Stimulated activated CD8-positive, alpha-beta memory T cell treated with anti-CD3 and anti-CD28 coated beads, Interleukin-4, amount 100 ng/mL, for 24 hours (primary cell): Measurements from ENCODE around the gene COX19.
A peak's percentile ranks its signal among the peaks of the same experiment; 100 is the strongest.
"Not testable (repeated sequence)": the region's sequence is repeated elsewhere in the genome, so short reads cannot be mapped to it uniquely, and the experiment has no call there.

Experiments
- DNase-seq: peaks from one replicate; pipeline ENCODE4 v3.0.0-alpha.2; 2020; ENCODE audit warnings: low read depth

The COX19 gene

DNA sequence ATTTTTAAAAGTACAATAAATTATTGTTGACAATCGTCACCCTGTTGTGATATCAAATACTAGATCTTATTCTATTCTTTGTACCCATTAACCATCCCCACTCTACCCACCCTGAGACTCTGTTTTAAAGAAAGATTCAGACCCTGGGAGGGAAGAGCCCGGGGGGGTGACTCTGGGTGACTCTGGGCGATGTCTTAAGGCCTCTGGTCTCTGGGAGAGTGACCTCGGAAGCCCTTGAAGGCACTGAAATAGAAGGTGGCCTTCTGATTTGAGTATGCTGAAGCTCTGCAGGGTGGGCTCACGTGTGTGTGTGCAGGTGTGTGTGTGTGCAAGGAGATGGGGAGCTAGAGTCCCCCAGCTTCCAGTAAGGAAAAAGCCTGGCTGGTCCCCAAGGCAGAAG lies 30.6 kb downstream of the COX19 start:
- no peak for DNase-seq

DNA sequence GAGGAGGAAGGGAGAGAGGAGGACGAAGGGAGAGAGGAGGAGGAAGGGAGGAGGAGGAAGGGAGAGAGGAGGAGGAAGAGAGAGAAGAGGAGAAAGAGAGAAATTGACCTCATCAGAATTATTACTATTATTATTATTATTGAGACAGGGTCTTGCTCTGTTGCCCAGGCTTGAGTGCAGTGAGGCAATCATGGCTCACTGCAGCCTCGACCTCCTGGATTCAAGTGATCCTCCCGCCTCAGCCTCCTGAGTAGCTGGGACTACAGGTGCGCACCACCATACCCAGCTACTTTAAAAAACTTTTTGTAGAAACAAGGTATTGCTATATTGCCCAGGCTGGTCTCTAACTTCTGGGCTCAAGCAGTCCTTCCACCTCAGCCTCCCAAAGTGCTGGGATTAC lies 31.6 kb downstream of the COX19 start:
- not testable (repeated sequence) for DNase-seq

GRCh38 chr7:940599-941408 lies 34.5 kb downstream of the COX19 start:
- DNase-seq, result no peak

DNA sequence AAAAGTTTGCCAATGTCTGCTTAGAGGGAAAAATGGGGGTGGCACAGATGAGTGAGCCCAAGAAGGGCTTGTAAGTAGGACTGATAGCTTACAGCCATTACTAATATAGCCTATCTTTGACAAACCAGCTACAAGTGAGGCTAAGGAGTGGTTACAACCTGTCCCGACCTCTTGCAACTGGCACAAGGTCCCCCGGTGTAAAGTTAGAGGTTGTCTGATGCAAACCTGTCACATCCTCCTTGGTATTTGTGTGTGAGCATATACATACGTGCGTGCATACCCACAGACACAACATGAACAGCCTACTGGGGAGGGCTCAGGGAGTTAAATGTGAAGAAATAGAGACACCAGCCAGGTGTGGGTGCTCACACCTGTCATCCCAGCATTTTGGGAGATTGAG lies 35.5 kb downstream of the COX19 start:
- no peak for DNase-seq

DNA sequence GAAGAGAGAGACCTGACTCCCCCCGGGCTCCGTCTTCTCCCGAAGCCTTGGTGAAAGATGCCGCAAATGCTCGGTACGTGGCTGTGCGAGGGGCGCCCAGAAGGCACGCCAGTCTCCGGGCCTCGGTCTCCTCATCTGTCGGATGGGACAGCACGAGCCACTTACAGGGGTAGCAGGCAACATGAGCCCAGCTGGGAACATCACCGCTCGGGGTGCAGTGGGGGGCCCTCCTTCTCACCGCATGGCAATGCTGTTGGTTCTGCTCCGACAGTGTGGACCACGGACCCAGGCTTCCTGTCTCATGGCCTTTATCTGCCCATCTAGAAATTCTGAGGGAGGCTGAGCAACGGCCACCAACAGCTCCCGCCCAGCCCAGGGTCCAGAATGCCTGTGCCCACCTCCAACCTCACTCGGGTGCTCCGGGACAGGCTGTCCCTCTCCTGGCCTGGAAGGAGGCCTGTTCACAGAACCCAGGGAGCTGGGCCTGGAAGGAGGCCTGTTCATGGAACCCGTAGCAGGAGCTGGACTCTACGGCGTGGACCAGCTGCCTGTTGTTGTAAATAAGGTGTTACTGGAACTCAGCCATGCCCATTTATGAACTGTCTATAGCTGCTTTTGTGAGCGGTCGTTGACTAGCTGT lies 36.7 kb downstream of the COX19 start:
- no peak for DNase-seq

GRCh38 chr7:937856-938484 lies 37.4 kb downstream of the COX19 start:
- DNase-seq, result no peak

DNA sequence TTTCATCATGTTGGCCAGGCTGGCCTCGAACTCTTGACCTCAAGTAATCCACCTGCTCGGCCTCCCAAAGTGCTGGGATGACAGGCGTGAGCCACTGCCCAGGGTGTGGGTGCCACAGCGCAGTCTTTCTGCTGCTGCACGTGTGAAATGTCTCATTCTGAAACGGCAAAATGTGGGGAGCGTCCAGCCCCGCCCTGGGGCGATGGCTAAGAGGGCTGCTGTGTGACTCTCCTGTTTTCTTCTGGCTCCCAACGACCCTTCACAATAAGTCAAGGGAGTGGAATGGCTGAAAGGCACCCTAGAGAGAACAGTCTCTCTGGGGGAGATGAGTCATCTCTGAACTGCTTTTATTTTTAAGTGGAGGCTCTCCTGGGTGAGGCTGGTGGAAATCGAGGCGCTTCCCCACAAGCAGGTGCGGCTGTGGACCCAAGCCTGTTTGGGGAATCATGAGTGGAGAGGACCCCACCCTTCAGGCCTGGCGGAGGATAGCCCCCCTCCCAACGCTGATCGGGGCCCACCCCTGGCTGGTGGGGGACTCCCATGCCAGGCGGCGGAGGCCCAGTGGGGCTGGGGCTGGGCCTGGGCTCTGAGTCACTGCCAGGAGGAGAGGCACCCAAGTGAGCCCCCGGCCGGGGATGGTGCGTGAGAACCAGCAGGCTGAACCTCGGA lies 38.8 kb downstream of the COX19 start:
- DNase-seq, result no peak

DNA sequence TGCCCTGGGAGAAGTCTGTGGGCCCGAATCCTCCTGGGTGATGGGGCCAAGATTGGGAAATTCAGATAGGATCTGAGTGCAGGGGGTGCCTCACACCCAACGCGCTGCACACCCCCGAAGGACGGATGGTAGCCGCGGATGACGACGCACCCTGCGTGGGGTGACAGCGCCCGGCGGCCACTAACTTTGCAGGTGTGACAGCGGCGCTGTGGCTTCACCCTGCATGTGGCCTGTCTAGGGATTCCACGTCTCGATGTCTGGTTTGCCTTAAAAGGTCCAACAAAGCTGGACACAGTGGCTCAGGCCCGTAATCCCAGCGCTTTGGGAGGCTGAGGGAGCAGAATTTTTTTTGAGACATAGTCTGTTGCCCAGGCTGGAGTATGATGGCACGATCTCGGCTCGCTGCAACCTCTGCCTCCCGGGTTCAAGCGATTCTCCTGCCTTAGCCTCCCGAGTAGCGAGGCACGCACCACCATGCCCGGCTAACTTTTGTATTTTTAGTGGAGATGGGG lies 39.4 kb downstream of the COX19 start:
- DNase-seq, result no peak

DNA sequence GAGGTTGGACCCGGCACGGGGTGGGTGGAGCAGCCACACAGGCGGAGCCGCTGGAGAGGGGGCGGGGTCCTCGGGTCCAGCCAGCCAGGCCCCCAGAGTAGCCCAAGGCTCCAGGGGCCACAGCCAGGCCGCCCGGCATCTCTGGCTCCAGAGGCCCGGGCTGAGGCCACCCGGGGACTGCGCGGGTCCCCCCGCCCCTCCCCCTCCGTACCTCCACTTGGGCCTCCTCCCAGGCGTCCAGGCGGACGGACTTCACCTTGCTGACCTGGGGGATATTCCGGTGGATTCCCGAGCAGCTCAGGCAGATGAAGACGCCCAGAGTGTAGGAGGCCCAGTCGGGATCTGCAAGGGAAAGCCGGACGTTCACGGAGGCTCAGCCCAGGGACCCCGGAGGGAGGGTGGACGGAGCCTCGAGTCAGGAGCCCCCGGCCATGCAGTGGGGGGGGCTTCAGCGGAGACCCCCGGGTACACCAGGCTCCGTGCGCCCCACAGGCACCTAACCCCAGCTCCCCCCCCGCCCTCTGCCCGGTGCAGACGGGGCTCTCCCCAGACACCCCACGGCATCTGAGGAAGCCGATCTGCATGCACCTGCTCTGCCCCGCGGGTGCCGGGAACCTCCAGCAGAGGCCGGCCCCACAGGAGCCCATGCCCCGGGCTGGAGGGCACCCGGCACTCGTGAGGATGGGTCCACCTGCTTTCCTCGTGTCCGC lies 40.0 kb downstream of the COX19 start:
- DNase-seq, result no peak

GRCh38 chr7:934469-935163 lies 40.7 kb downstream of the COX19 start:
- no peak for DNase-seq

- DNase-seq, result no peak
Measured at GRCh38 chr7:932651-932975, 42.7 kb downstream of the COX19 start.

DNA sequence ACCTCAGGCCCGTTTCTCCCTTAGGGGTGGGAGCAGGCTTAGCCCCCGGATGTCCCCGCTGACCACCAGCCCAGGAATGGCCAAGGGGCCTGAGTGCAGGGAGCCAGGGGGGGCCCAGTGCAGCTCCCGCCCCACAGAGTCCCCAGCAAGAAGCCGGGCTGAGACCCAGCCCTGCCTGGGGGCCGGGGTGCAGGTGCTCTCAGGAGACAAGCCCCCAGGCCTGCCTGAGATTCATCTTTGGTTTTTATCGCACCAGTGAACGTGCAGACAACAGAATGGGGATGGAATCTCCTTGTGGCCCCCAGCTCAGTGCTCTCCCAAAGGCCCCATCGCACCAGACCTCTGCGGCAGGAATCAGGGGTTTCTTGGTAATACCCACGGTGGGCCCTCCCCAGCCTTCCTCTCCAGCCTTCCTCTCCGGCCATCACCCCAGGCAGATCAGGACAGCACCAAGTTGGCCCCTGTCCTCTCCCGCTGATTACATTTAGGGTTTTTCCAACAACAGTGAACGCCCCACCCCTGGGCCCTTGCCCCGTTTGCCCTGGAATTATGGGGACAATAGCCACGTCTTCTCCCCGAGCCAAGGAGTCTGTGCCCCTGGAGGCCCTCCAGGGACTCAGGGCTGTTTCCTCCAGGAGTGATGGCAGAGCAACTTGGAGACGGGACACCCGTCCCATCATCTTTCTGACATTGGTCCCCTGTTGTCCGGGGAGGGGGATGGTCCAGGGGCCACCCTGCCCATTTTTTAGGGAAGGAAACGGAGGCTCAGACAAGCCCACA lies 43.3 kb downstream of the COX19 start:
- DNase-seq, result no peak

- DNase-seq, result no peak
Measured at GRCh38 chr7:930975-931758, 44.2 kb downstream of the COX19 start.

GRCh38 chr7:929311-929711 lies 46.0 kb downstream of the COX19 start:
- no peak for DNase-seq

- DNase-seq, result no peak
Measured at GRCh38 chr7:927031-927671, 48.2 kb downstream of the COX19 start.

DNA sequence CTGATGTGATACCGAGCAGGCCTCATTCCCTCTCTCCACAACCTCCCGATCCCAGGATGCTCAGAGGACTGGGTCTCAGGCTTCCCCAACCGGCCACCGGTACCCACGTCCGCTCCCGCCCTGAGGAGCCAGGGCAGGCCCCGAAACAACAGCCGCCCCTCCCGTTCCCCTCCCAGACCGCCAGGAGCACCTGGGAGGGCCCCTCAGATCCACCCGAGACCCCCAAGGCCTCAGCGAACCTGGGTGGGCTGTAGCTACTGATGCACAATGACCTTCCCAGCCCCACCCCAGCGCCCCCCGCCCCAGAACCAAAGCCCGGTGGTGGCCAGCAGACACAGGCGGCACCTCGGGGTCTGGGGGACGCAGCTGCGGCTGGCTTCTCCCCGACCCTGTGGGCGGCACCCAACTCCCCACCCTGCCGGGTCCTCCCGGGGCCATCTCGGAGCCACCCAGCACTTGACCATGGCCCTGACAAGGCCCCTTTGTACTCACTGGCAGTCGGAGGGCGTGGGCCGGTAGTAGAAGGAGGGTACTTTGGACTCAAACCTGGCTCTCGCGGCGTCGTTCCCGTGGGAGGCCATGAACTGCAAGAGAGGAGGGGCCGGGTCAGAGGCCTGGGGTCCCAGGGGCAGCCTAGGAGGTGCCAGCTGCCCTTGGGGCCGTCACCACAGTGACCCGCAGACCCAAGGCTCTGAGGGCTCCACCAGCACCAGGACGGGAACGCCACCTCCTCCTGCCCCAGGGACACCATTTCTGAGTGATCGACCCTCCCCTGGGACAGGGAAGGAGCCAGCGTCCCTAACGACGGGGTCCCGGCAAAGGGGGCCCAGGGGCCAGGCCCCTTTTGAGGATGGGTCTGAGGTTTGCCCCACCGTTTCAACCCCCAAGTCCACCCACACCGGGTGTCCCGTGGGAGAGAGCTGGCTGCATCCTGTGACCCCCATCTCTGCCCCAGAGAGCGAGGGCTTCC lies 49.0 kb downstream of the COX19 start:
- no peak for DNase-seq

- peak; percentile 85 for DNase-seq
Measured at GRCh38 chr7:925601-926000, 49.7 kb downstream of the COX19 start.
